ENCODE results near the gene MOV10L1. TPM values are rescaled to one million over a fixed set of nuclear protein-coding genes. Genes with fewer than 3 reads are reported as not detected.
"Not testable (repeated sequence)": the region's sequence is repeated elsewhere in the genome, so short reads cannot be mapped to it uniquely, and the experiment has no call there.

The MOV10L1 gene
- total RNA-seq, 1 experiment from 2014 or later, result not detected

DNA sequence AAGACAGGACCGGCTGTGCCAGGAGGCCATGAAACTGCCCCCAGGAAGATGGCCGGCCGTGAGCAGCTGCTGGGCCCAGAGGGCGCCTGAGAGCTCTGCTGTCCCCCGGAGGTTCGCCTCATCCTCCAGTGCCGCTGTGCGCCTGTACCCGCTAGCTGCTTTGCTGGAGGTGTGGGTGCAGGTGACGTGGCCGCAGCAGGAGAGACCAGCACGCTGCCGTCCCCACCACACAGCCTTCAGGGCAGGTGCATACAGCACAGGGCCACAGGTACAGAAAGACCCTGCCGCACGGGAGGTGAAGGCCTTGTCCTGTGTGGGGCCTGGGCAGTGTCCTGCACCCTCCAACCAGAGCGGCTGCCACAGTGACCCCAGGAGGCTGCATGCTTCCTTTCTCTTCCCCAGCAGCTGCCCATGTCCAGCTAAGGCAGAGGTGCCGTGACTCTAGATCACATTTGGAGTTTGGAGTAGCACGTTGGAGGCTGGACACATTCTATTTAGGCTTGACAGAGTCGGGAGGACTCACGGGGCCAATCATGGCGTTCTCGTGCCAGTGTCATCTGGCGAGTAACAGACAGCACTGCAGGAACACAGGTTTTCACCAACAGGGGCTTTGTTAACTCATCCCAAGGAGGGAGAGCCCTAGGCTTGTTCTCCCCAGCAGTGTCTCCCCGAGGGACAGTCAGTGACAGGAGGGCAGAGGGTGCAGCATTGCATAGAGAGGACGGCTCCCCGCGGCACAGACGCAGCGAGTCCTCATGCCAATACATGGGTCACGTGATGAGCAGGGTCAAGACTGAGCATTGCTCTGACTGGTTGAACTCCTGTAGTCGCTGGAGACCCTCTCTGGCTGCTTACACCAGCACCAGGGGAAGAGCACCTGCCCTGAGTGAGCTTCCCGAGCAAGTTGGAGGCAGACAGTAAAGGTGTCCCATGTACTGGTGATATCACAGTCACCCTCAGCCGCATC is 62.0 kb downstream of the MOV10L1 start:
- Histone ChIP-seq H3K9me3 (no peaks in the 10 kb centered on the region), H3K27me3 (no peaks in the 10 kb centered on the region), H3K36me3 (no peaks in the 10 kb centered on the region), H3K4me3 (no peak overlapping the region)
- DNase-seq, result no peak

DNA sequence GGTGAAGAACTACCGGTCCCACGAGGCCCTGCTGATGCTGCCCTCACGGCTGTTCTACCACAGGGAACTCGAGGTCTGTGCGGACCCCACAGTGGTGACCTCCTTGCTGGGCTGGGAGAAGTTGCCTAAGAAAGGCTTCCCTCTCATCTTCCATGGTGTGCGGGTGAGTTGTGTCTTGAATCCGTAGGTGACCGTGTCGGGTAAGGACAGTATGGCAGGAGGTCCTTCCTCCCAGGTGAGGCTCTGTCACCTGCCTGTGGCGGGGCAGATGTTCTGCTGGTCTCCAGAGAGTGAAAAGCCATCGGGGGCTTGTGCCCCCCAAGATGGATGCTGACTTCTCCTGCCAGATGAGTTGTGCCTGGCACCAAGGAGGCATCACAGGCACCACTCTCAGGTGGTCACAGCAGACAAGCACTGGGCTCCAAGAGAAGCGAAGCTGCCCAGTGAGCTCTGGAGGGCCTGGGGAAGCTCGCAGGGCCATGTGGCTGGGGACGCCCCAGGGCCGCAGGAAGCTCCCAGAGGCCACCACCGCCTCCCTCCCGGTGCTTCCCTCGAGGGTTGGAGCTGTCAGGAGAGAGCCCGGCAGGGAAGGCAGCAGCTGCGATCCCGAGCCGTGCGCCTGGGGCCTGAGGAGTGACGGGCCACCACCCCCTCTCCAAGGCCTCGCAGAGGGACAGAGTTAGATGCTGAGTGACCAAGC is 63.4 kb downstream of the MOV10L1 start:
- H3K27me3 ChIP-seq, result peaks cover 2% of the 10 kb centered on the region; the same call in 1 of the 2 replicates
- no peaks in the 10 kb centered on the region for H3K9me3 ChIP-seq
- H3K36me3 ChIP-seq, result no peaks in the 10 kb centered on the region
- H3K4me3 ChIP-seq, result no peak overlapping the region
- DNase-seq, result no peak

DNA sequence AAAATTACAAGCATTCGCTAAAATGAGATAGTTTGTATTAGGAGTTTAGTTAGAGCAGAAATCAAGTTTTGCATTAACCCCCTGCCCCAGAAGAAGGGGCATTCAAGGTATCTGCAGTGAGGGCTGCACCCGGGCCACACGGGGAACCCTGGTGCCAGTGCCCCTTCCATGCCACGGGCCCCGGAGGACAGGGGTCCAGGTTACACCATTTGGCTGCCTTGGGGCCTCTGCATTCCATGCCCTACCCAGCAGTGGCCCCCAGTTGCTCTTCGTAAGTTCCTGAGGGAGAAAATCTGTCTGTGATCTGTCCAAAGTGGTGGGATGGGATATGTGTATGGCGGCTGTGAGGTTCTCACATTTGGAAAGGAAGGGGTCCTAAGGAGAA is 63.9 kb downstream of the MOV10L1 start:
- H3K4me3 ChIP-seq, result no peak overlapping the region
- DNase-seq, result no peak
- no peaks in the 10 kb centered on the region for H3K9me3 ChIP-seq
- H3K36me3 ChIP-seq, result no peaks in the 10 kb centered on the region
- H3K27me3 ChIP-seq, result peaks cover 2% of the 10 kb centered on the region; the same call in 1 of the 2 replicates

DNA sequence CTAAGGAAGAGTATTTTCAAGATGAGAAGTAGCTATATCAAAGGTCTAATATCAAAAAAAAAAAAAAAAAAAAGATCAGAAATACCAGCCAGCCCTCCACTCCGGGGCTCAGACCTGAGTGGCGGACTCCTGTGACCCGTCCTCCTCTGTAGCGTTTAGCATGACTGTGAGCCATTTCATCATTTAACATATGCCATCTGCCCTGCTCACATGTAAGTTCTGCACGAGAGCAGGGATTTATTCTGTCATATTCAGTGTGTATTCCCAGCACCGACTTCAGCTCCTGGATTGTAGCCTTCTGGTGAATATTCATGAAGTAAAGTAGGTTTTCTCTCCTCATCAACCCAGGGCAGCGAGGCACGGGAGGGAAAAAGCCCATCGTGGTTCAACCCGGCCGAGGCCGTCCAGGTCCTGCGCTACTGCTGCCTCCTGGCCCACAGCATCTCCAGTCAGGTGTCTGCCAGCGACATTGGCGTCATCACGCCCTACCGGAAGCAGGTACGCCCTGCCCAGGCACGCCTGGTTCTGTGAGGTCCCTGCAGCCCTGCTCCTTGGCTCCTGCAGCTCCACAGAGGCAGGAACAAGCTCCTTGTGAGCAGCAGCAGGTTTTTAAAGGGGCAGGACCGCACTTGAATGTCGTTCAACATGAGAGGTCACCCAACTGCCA is 68.0 kb downstream of the MOV10L1 start:
- no peaks in the 10 kb centered on the region for H3K36me3 ChIP-seq
- no peak overlapping the region for H3K4me3 ChIP-seq
- no peak for DNase-seq
- no peaks in the 10 kb centered on the region for H3K9me3 ChIP-seq
- peaks cover 2% of the 10 kb centered on the region; the same call in 1 of the 2 replicates for H3K27me3 ChIP-seq

DNA sequence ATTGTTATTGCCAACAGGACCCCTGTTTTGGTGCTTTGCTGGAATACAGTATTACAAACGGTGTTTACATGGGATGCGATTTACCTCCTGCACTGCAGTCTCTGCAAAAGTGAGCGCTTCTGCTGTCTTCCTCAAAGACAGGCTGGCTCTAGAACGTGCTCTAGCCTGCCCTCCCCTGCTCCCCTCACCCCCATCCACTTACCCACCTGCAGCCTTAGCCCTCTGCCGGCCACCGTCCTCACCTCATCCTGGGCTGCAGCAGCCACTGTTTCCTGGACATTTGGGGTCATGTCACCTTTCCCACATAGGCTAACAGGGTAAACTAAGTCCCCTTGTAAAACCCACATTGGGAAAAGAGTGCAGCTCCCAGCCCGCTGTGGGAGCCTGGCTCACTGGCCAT is 71.1 kb downstream of the MOV10L1 start:
- Histone ChIP-seq H3K36me3 (no peaks in the 10 kb centered on the region), H3K9me3 (no peaks in the 10 kb centered on the region), H3K27me3 (peaks cover 2% of the 10 kb centered on the region; the same call in 1 of the 2 replicates), H3K4me3 (no peak overlapping the region)
- DNase-seq, result no peak

DNA sequence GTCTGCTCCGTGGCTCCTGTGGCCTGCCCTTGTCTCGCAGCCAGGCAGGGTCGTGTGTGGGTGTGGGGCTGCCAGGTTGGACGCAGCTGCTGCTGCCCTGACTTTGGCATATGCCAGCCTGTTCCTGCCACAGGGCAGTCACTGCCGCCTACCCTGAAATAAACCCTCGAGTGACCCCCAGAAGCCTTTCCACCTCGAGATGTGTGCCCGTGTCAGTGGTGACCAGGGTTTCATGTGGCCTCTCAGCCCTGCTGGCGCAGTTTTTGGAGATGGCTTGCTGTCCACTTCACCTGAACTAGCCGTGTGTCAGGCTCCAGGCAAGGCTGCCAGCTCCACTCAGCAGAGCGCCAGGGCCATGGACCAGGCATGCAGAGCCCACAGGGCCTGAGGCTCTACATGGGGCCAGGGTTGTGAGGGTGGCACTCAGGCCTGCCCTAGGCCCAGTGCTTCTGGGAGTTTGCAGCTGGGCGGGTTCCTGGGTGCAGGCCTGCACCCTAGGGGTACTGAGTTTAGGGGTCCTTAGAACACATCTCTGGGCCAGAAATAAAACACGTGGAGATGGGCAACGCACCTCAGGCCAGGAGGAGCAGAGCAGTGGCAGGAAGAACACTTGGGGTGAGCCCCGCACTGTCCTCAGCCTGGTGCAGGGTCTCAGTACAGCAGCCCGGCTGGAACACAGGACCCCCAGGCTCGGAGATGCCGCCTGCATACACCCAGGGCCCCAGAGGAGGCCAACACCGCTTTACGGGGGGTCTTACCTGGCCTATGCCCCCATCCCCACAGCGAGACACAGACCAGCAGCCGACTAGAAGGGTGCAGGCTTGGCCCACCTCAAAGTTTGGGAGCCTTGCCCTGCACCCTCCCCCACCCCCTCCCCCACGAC is 71.9 kb downstream of the MOV10L1 start:
- H3K9me3 ChIP-seq, result no peaks in the 10 kb centered on the region
- H3K36me3 ChIP-seq, result no peaks in the 10 kb centered on the region
- DNase-seq, result no peak
- H3K4me3 ChIP-seq, result no peak overlapping the region
- H3K27me3 ChIP-seq, result peaks cover 2% of the 10 kb centered on the region; the same call in 1 of the 2 replicates

DNA sequence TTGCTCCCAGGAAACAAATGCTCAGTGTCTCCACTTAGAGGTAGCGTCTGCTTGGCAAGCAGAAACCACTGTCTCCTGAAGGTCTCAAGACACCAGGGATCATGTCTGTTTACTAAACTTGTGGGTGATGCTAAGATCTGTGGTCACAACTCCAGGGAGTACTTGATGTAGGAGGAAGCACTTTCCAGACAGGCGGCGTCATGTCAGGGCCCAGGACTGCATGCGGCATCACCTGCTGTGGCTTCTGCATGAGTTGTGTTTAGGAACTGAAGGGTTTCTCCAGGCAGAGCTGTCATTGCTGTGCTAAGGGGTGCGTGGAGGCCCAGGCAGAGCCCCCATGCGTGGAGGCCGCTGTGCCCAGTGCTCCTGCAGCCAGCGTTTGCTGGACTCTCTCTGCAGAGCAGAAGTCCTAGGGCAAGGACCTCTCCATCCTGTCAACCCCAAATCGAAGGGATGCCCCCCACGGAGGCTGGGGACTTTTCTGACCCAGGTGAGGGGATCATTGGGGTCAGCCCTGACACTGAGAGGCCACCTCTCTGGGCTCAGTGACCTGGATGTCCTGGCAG is 72.7 kb downstream of the MOV10L1 start:
- H3K27me3 ChIP-seq, result peaks cover 2% of the 10 kb centered on the region; the same call in 1 of the 2 replicates
- H3K9me3 ChIP-seq, result no peaks in the 10 kb centered on the region
- no peak overlapping the region for H3K4me3 ChIP-seq
- H3K36me3 ChIP-seq, result no peaks in the 10 kb centered on the region
- no peak for DNase-seq

DNA sequence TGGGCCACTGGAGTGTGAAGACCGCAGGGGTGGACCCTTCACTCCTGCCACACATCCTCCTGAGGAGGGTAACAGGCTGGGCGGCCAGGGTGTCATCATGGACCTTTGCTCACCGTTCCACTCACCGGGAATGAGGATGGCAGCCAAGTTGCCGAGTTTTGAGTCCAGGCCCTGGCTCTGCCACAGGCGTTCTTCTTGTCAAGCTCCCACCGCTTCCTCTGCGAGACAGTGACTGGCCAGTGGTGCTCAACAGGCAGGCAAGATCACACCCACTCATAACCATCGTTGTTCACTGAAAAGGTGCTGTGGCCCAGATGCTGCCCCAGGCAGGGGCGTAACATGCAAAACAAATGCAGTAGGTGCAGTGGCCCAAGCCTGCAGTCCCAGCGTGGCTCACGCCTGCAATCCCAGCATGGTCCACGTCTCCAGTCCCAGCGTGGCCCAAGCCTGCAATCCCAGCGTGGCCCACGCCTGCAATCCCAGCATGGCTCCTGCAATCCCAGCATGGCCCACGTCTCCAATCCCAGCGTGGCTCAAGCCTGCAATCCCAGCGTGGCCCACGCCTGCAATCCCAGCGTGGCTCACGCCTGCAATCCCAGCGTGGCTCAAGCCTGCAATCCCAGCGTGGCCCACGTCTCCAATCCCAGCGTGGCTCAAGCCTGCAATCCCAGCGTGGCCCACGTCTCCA is 75.8 kb downstream of the MOV10L1 start:
- Histone ChIP-seq H3K9me3 (no peaks in the 10 kb centered on the region), H3K36me3 (no peaks in the 10 kb centered on the region), H3K27me3 (peaks cover 2% of the 10 kb centered on the region; the same call in 1 of the 2 replicates), H3K4me3 (no peak overlapping the region)
- no peak for DNase-seq

DNA sequence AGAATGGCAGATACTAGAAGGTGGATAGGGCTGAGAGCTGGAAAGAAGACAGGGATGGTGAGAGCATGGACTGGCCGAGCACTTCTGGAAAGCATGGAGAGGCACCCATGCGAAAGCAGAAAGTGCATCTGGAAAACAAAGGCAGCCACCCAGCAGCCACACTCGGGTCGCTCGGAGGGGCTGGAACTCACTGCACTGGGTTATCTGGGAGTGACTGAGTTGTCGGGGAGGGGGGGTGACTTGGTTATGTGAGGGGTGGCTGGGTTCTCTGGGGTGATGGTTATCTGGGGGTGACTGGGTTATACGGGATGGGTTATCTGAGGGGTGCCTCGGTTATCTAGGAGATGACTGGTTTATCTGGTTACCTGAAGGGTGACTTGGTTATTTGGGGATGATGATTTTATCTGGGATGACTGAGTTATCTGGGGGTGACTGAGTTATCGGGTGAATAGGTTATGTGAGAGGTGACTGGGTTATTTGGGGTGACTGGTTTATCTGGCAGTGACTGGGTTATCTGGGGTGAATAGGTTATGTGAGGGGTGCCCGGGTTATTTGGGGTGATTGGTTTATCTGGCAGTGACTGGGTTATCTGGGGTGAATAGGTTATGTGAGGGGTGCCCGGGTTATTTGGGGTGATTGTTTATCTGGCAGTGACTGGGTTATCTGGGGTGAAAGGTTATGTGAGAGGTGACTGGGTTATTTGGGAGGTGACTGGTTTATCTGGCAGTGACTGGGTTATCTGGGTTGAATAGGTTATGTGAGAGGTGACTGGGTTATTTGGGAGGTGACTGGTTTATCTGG is 78.1 kb downstream of the MOV10L1 start:
- H3K4me3 ChIP-seq, result no peak overlapping the region
- DNase-seq, result no peak
- H3K9me3 ChIP-seq, result no peaks in the 10 kb centered on the region
- H3K36me3 ChIP-seq, result no peaks in the 10 kb centered on the region
- peaks cover 2% of the 10 kb centered on the region; the same call in 1 of the 2 replicates for H3K27me3 ChIP-seq

DNA sequence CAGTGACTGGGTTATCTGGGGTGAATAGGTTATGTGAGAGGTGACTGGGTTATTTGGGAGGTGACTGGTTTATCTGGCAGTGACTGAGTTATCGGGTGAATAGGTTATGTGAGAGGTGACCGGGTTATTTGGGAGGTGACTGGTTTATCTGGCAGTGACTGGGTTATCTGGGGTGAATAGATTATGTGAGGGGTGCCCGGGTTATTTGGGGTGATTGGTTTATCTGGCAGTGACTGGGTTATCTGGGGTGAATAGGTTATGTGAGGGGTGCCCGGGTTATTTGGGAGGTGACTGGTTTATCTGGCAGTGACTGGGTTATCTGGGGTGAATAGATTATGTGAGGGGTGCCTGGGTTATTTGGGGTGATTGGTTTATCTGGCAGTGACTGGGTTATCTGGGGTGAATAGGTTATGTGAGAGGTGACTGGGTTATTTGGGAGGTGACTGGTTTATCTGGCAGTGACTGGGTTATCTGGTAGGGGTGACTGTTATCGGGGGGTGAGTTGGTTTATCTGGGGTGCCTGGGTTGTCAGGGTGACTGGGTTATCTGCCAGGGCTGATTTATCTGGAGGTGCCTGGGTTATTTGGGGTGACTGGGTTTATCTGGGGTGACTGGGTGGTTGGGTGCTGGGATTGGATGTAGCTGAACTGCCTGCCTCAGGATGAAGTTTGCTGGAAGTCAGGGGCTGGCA is 78.8 kb downstream of the MOV10L1 start:
- not testable (repeated sequence) for H3K4me3 ChIP-seq, H3K9me3 ChIP-seq, H3K36me3 ChIP-seq, H3K27me3 ChIP-seq, DNase-seq

DNA sequence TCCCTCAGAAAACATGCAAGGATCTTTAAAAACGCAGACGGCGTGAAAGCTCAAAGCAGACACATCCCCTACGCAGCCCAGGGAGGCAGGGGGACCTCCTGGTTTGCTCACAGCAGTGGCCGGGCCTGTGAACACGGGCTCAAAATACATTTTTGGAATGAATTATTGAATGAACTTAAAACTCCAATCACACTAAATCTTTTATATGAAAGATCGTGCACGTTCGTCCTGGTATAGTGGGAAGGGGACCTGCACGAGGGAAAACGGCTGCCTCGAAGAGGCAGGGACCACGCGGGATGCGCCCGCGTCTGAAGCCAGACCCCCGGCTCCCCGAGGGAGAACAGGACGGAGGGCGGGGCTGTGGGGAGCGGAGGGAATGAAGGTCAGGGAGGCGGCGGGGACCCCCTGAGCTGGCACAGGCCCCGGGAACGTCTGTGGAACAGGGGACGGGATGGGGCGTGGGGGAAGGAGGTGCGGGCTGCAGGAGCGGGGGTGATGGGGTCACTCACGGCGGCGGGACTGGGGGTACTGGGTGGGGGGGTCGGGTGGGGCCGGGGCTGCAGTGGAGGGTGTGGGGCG is 79.5 kb downstream of the MOV10L1 start:
- DNase-seq, result no peak
- Histone ChIP-seq H3K4me3 (0 out of 2 replicates have a peak overlapping the region, but pooled peaks have one; percentile 29), H3K9me3 (no peaks in the 10 kb centered on the region), H3K36me3 (no peaks in the 10 kb centered on the region), H3K27me3 (peaks cover 2% of the 10 kb centered on the region; the same call in 1 of the 2 replicates)

DNA sequence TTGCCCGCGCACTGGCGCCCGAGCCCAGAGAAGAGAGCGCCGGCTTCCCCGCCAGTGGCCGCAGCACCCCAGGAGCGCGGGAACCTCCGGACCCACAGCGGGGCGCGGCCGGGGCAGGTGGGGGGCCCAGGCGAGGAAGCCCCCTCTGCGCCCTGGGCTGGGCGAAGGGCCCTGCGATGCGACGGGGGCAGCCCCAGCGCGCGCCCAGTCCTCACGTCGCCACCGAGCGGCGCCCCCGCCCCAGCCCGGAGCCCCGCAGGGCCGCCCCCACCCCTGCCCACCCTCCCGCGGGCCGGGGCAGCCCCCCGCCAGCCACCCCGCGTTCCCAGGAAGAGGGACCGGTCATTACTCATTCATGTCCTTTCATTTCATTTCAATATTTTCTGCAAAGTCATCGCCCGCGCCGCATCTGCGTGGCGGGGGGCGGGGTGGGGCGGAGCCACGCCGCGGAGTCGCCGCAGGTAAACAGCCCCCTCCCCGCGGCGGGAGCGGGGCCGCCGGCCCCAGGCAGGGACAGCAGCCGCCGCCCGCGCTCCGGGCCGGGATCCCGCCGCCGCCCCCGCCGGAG is 80.1 kb downstream of the MOV10L1 start:
- Histone ChIP-seq H3K9me3 (no peaks in the 10 kb centered on the region), H3K36me3 (no peaks in the 10 kb centered on the region), H3K27me3 (peaks cover 2% of the 10 kb centered on the region; the same call in 1 of the 2 replicates), H3K4me3 (peak overlapping the region; percentile 29; the same call in 1 of the 2 replicates)
- DNase-seq, result no peak

Measured in MG63 (cell line).